NOMO-1 treated with DMSO at 0.1 percent for 48 hours (cell line): ENCODE measurements around the gene ANKHD1.
"Not testable (repeated sequence)": the region's sequence is repeated elsewhere in the genome, so short reads cannot be mapped to it uniquely, and the experiment has no call there.

Experiments used
- DNase-seq: peaks from one replicate; lab custom pipeline; 2025; ENCODE audit not compliant: unreplicated experiment; lab: John Stamatoyannopoulos, UW

Gene ANKHD1

GRCh38 chr5:140418862-140419520 lies 17.4 kb downstream of the ANKHD1 start:
- no peak for DNase-seq

- DNase-seq, result no peak
These were observed 18.6 kb downstream of the ANKHD1 start for GRCh38 chr5:140420226-140420570.

GRCh38 chr5:140420665-140421361 lies 19.2 kb downstream of the ANKHD1 start:
- DNase-seq, result no peak

- DNase-seq, result not testable (repeated sequence)
These were observed 19.7 kb downstream of the ANKHD1 start for GRCh38 chr5:140421375-140421774.

DNA sequence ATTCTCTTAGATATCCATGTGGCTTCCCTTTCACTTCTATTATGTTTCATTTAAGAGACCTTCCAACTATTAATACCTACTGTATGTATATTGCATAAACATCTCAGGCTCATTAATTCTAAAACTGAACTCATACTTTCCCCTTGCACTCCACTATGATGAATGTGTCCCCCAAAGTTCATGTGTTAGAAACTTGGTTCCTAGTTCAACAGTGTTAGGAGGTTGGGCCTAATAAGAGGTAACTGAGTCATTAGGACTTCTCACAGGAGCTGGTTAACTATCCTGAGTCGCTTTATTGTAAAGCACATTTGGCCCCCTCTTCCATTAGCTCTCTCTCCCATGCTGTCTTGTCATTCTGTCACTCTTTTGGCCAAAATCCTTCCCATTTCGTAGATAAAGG lies 22.0 kb downstream of the ANKHD1 start:
- no peak for DNase-seq

GRCh38 chr5:140424135-140424534 lies 22.5 kb downstream of the ANKHD1 start:
- DNase-seq, result no peak

DNA sequence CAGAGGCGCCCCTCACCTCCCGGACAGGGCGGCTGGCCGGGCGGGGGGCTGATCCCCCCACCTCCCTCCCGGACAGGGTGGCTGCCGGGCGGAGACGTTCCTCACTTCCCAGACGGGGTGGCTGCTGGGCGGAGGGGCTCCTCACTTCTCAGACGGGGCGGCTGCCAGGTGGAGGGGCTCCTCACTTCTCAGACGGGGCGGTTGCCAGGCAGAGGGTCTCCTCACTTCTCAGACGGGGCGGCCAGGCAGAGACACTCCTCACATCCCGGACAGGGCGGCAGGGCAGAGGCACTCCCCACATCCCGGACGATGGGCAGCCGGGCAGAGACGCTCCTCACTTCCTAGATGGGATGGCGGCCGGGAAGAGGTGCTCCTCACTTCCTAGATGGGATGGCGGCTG lies 26.1 kb downstream of the ANKHD1 start:
- not testable (repeated sequence) for DNase-seq

- no peak for DNase-seq
These were observed 28.1 kb downstream of the ANKHD1 start for GRCh38 chr5:140429724-140430123.

DNA sequence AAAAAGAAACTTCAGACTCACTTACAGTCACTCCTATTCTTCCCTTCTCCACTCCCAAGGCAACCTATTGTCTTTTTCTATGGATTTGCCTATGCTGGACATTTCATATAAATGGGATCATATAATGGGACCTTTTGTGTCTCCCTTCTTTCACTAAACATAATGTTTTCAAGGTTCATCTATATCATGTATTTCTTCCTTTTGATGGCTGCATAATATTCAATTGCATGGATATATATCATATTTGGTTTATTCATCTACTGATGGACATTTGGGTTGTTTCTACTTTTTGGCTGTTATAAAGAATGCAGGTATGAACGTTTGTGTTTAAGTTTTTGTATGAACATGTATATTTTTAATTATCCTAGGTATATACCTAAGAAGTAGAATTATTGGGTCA lies 30.6 kb downstream of the ANKHD1 start:
- no peak for DNase-seq

GRCh38 chr5:140432916-140433315 lies 31.3 kb downstream of the ANKHD1 start:
- DNase-seq, result no peak

DNA sequence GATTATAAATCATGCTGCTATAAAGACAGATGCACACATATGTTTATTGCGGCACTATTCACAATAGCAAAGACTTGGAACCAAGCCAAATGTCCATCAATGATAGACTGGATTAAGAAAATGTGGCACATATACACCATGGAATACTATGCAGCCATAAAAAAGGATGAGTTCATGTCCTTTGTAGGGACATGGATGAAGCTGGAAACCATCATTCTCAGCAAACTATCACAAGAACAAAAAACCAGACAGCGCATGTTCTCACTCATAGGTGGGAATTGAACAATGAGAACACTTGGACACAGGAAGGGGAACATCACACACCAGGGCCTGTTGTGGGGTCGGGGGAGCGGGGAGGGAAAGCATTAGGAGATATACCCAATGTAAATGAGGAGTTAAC lies 55.7 kb downstream of the ANKHD1 start:
- not testable (repeated sequence) for DNase-seq

GRCh38 chr5:140466981-140467742 lies 65.5 kb downstream of the ANKHD1 start:
- no peak for DNase-seq

GRCh38 chr5:140468188-140468587 lies 66.6 kb downstream of the ANKHD1 start:
- no peak for DNase-seq

DNA sequence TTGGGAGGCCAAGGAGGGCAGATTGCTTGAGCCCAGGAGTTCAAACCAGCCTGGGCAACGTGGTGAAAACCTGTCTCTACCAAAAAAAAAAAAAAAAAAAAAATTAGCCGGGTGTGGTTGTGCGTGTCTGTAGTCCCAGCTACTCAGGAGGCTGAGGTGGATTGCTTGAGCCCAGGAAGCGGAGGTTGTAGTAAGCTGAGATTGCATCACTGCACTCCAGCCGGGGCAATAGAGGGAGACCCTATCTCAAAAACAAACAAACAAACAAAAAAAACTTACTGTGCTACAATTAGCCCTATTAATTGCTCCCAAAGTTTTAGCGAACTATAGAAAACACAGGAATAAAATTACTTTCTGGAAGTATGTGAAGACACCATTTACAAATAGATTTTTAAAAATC lies 67.6 kb downstream of the ANKHD1 start:
- DNase-seq, result no peak

GRCh38 chr5:140480310-140481014 lies 78.8 kb downstream of the ANKHD1 start:
- no peak for DNase-seq

GRCh38 chr5:140481758-140482157 lies 80.1 kb downstream of the ANKHD1 start:
- no peak for DNase-seq

- no peak for DNase-seq
These were observed 81.4 kb downstream of the ANKHD1 start for GRCh38 chr5:140483055-140483454.

- DNase-seq, result not testable (repeated sequence)
These were observed 86.5 kb downstream of the ANKHD1 start for GRCh38 chr5:140488141-140488540.

GRCh38 chr5:140488914-140489313 lies 87.3 kb downstream of the ANKHD1 start:
- no peak for DNase-seq

- no peak for DNase-seq
These were observed 96.3 kb downstream of the ANKHD1 start for GRCh38 chr5:140497897-140498296.

DNA sequence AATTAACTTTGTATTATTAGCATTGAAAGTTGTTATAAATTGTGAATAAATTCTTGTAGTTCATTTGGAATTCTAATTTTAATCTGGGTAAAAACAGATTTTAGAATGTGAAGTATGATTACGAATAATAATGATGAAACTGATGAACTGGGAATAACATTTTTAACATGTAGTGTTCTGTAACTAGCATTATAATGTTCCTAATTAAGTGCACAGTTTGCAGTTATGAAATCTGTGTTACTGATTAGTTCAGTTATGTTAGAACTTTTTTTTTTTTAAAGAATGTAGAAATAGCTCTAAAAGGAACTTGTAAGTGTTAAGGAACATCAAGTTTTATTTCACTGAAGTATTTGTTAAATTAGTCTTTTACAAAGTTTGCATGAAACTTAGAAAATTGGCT lies 97.0 kb downstream of the ANKHD1 start:
- DNase-seq, result no peak

GRCh38 chr5:140502834-140503233 lies 101.2 kb downstream of the ANKHD1 start:
- no peak for DNase-seq
